ENCODE measurements around the gene NOD2. TPM values are rescaled to one million over a fixed set of nuclear protein-coding genes. Genes with fewer than 3 reads are reported as not detected.

NOD2 gene
- total and polyA plus RNA-seq, 2 of the 13 experiments (the other 11 are each of a cell fraction or from before 2014, with no cell fraction given), result 0.27 to 0.81 TPM

- TF ChIP-seq RBM39 (IDR thresholded peaks at IDR 0.05; ENCODE audit: low read depth, low read length, poor library complexity, severe bottlenecking) (no peak), KLF6 (CRISPR knock-in tag; IDR thresholded peaks at IDR 0.05) (peak; percentile 89; the same call in 1 of the 2 replicates), ZNF576 (CRISPR knock-in tag; IDR thresholded peaks at IDR 0.05) (no peak), MZF1 (CRISPR knock-in tag; IDR thresholded peaks at IDR 0.05; ENCODE audit: borderline replicate concordance) (no peak), TCF12 (IDR thresholded peaks at IDR 0.05) (no peak), TCF12 (CRISPR knock-in tag; IDR thresholded peaks at IDR 0.05) (no peak), ZNF607 (CRISPR knock-in tag; IDR thresholded peaks at IDR 0.05; ENCODE audit: borderline replicate concordance) (no peak), ZNF292 (CRISPR knock-in tag; IDR thresholded peaks at IDR 0.05; ENCODE audit: borderline replicate concordance, low read depth) (no peak), ZNF704 (CRISPR knock-in tag; IDR thresholded peaks at IDR 0.05; ENCODE audit: borderline replicate concordance) (0 out of 2 replicates have a peak, but pooled peaks have one; percentile 33), ZFP36L1 (CRISPR knock-in tag; IDR thresholded peaks at IDR 0.05) (no peak), ZNF674 (CRISPR knock-in tag; IDR thresholded peaks at IDR 0.05; ENCODE audit: low read depth) (0 out of 2 replicates have a peak, but pooled peaks have one; percentile 47), ZFP90 (CRISPR knock-in tag; IDR thresholded peaks at IDR 0.05; ENCODE audit: borderline replicate concordance) (peak; percentile 80; the same call in 1 of the 2 replicates), NFYC (CRISPR knock-in tag; IDR thresholded peaks at IDR 0.05) (no peak), KDM2A (CRISPR knock-in tag; IDR thresholded peaks at IDR 0.05; ENCODE audit: borderline replicate concordance, low read depth) (no peak), TIGD3 (CRISPR knock-in tag; IDR thresholded peaks at IDR 0.05; ENCODE audit: borderline replicate concordance) (no peak)
These were observed 6.1 kb downstream of the NOD2 start (continued) for GRCh38 chr16:50699326-50700159.

Data from HepG2 (cell line).